Mesendoderm (in vitro differentiated cells): Measurements from ENCODE around the gene TLE4.

Source experiments
- DNase-seq: peaks from one replicate; pipeline ENCODE4 v3.0.0; 2013
- H2AK5ac ChIP-seq: 2 replicates; pipeline ENCODE4 v1.6.1; 2013; ENCODE audit warnings: low read length, inconsistent platforms
- H2BK120ac ChIP-seq: 2 replicates; pipeline ENCODE4 v1.6.1; 2013; ENCODE audit warnings: low read depth, mild to moderate bottlenecking, low read length, moderate library complexity, mixed read lengths
- H2BK15ac ChIP-seq: replicated peaks from 2 replicates; pipeline ENCODE4 v1.6.1; 2013; ENCODE audit warnings: low read depth, mild to moderate bottlenecking, moderate library complexity
- H2BK5ac ChIP-seq: 2 replicates; pipeline ENCODE4 v1.6.1; 2013; ENCODE audit warnings: low read length, inconsistent platforms
- H3K18ac ChIP-seq: 2 replicates; pipeline ENCODE4 v1.6.1; 2013; ENCODE audit warnings: mild to moderate bottlenecking, low read length, mixed read lengths
- H3K23ac ChIP-seq: one replicate; pipeline ENCODE4 v1.6.1; 2013; ENCODE audit warnings: low read length
- H3K27ac ChIP-seq: 2 replicates; pipeline ENCODE4 v1.5.1; 2013; ENCODE audit warnings: low read depth, mild to moderate bottlenecking, inconsistent platforms, low read length, moderate library complexity
- H3K27me3 ChIP-seq: 2 replicates; pipeline ENCODE4 v1.6.1; 2013; ENCODE audit warnings: low read length, control low read depth, mild to moderate bottlenecking, inconsistent platforms; ENCODE audit not compliant: insufficient read depth, poor library complexity
- H3K36me3 ChIP-seq: 2 replicates; pipeline ENCODE4 v1.6.1; 2013; ENCODE audit warnings: low read length, inconsistent platforms; ENCODE audit not compliant: control insufficient read depth, insufficient read depth
- H3K4ac ChIP-seq: one replicate; pipeline ENCODE4 v1.6.1; 2013; ENCODE audit warnings: low read depth, mild to moderate bottlenecking, low read length, moderate library complexity
- H3K4me1 ChIP-seq: 2 replicates; pipeline ENCODE4 v1.6.1; 2013; ENCODE audit warnings: low read depth, low read length, inconsistent platforms; ENCODE audit not compliant: control insufficient read depth
- H3K4me2 ChIP-seq: 2 replicates; pipeline ENCODE4 v1.6.1; 2013; ENCODE audit warnings: low read length
- H3K4me3 ChIP-seq: 2 replicates; pipeline ENCODE4 v1.5.1; 2013; ENCODE audit warnings: mild to moderate bottlenecking, low read length
- H3K56ac ChIP-seq: one replicate; pipeline ENCODE4 v1.6.1; 2013; ENCODE audit warnings: low read length
- H3K79me1 ChIP-seq: 2 replicates; pipeline ENCODE4 v1.6.1; 2013; ENCODE audit warnings: low read length, inconsistent platforms
- H3K79me2 ChIP-seq: 2 replicates; pipeline ENCODE4 v1.6.1; 2013; ENCODE audit warnings: mild to moderate bottlenecking, low read length; ENCODE audit not compliant: control insufficient read depth, insufficient read depth
- H3K9ac ChIP-seq: 2 replicates; pipeline ENCODE4 v1.6.1; 2013; ENCODE audit warnings: low read length, inconsistent platforms
- H4K5ac ChIP-seq: one replicate; pipeline ENCODE4 v1.6.1; 2013; ENCODE audit warnings: low read length
- H4K8ac ChIP-seq: one replicate; pipeline ENCODE4 v1.6.1; 2013; ENCODE audit warnings: low read depth, mild to moderate bottlenecking, control low read depth, low read length, moderate library complexity
- WGBS: extraction: QIAGEN DNeasy Blood & Tissue Kit; methylation state at CpG from one replicate; pipeline ENCODE4 v1.1.7; 2013; ENCODE audit warnings: low lambda C conversion rate, missing lambda C conversion rate; ENCODE audit not compliant: insufficient coverage; ENCODE audit errors: extremely low coverage; 5-methylcytosine and 5-hydroxymethylcytosine counted together

The TLE4 gene

GRCh38 chr9:79685577-79685976, 113.8 kb downstream of the TLE4 start:
- H3K27ac ChIP-seq, result no peak overlapping the region
- no peak overlapping the region for H2AK5ac ChIP-seq
- H3K79me2 ChIP-seq, result no peaks in the 10 kb centered on the region
- H3K56ac ChIP-seq, result no peak overlapping the region
- H3K79me1 ChIP-seq, result peaks cover 2% of the 10 kb centered on the region
- no peak overlapping the region for H3K23ac ChIP-seq
- H3K27me3 ChIP-seq, result no peaks in the 10 kb centered on the region
- H4K5ac ChIP-seq, result no peak overlapping the region
- no peak overlapping the region for H3K4me2 ChIP-seq
- H2BK15ac ChIP-seq, result no peak overlapping the region
- no peaks in the 10 kb centered on the region for H3K4me1 ChIP-seq
- no peak overlapping the region for H4K8ac ChIP-seq
- H3K4me3 ChIP-seq, result no peak overlapping the region
- no peak for DNase-seq
- H3K4ac ChIP-seq, result no peak overlapping the region
- H3K18ac ChIP-seq, result no peak overlapping the region
- no peak overlapping the region for H2BK5ac ChIP-seq
- WGBS, result no CpG with 5 or more reads among the region's 1 CpG
- H3K36me3 ChIP-seq, result no peaks in the 10 kb centered on the region
- H2BK120ac ChIP-seq, result no peak overlapping the region
- no peak overlapping the region for H3K9ac ChIP-seq

- no CpG with 5 or more reads among the region's 8 CpGs for WGBS
- DNase-seq, result peak; percentile 73
- H3K23ac ChIP-seq, result no peak overlapping the region
- H3K4me1 ChIP-seq, result no peaks in the 10 kb centered on the region
- H3K4me2 ChIP-seq, result no peak overlapping the region
- no peak overlapping the region for H2AK5ac ChIP-seq
- no peaks in the 10 kb centered on the region for H3K36me3 ChIP-seq
- no peak overlapping the region for H2BK5ac ChIP-seq
- no peak overlapping the region for H4K5ac ChIP-seq
- no peak overlapping the region for H3K4ac ChIP-seq
- no peak overlapping the region for H3K9ac ChIP-seq
- H3K18ac ChIP-seq, result no peak overlapping the region
- H3K27ac ChIP-seq, result no peak overlapping the region
- no peak overlapping the region for H2BK15ac ChIP-seq
- peaks cover 4% of the 10 kb centered on the region for H3K79me1 ChIP-seq
- H3K27me3 ChIP-seq, result no peaks in the 10 kb centered on the region
- H3K56ac ChIP-seq, result no peak overlapping the region
- H3K4me3 ChIP-seq, result no peak overlapping the region
- H4K8ac ChIP-seq, result no peak overlapping the region
- no peak overlapping the region for H2BK120ac ChIP-seq
- no peaks in the 10 kb centered on the region for H3K79me2 ChIP-seq
Observed at GRCh38 chr9:79686381-79687130, 114.8 kb downstream of the TLE4 start.

GRCh38 chr9:79687131-79687447, 115.3 kb downstream of the TLE4 start:
- Histone ChIP-seq H2BK15ac (no peak overlapping the region), H3K56ac (no peak overlapping the region), H3K27me3 (no peaks in the 10 kb centered on the region), H2BK5ac (no peak overlapping the region), H4K5ac (no peak overlapping the region), H3K36me3 (no peaks in the 10 kb centered on the region), H3K4ac (no peak overlapping the region), H3K9ac (no peak overlapping the region), H2BK120ac (no peak overlapping the region), H3K4me3 (no peak overlapping the region), H3K27ac (no peak overlapping the region), H3K79me1 (peaks cover 4% of the 10 kb centered on the region), H4K8ac (no peak overlapping the region), H3K79me2 (no peaks in the 10 kb centered on the region), H3K23ac (no peak overlapping the region), H2AK5ac (no peak overlapping the region), H3K4me2 (no peak overlapping the region), H3K18ac (no peak overlapping the region), H3K4me1 (peaks cover under 1% of the 10 kb centered on the region)
- no CpG with 5 or more reads among the region's 8 CpGs for WGBS
- DNase-seq, result no peak

- Histone ChIP-seq H3K79me1 (peaks cover 4% of the 10 kb centered on the region), H4K8ac (no peak overlapping the region), H3K56ac (no peak overlapping the region), H3K4me2 (no peak overlapping the region), H2AK5ac (no peak overlapping the region), H3K4me3 (no peak overlapping the region), H3K79me2 (no peaks in the 10 kb centered on the region), H3K4me1 (peaks cover 8% of the 10 kb centered on the region), H2BK120ac (no peak overlapping the region), H3K27ac (no peak overlapping the region), H4K5ac (no peak overlapping the region), H3K27me3 (no peaks in the 10 kb centered on the region), H3K23ac (no peak overlapping the region), H3K9ac (no peak overlapping the region), H2BK15ac (no peak overlapping the region), H3K4ac (no peak overlapping the region), H3K36me3 (no peaks in the 10 kb centered on the region), H3K18ac (no peak overlapping the region), H2BK5ac (no peak overlapping the region)
- WGBS, result no CpG with 5 or more reads among the region's 4 CpGs
- no peak for DNase-seq
Observed at GRCh38 chr9:79688363-79688762, 116.6 kb downstream of the TLE4 start.

GRCh38 chr9:79689576-79689975, 117.8 kb downstream of the TLE4 start:
- Histone ChIP-seq H3K56ac (no peak overlapping the region), H2BK15ac (no peak overlapping the region), H3K27ac (no peak overlapping the region), H3K4me1 (peaks cover 12% of the 10 kb centered on the region), H2AK5ac (no peak overlapping the region), H3K36me3 (no peaks in the 10 kb centered on the region), H3K27me3 (no peaks in the 10 kb centered on the region), H3K4ac (no peak overlapping the region), H3K79me2 (no peaks in the 10 kb centered on the region), H3K18ac (no peak overlapping the region), H3K79me1 (peaks cover 2% of the 10 kb centered on the region), H3K9ac (no peak overlapping the region), H4K5ac (no peak overlapping the region), H4K8ac (no peak overlapping the region), H3K4me3 (no peak overlapping the region), H3K23ac (no peak overlapping the region), H3K4me2 (no peak overlapping the region), H2BK120ac (no peak overlapping the region), H2BK5ac (no peak overlapping the region)
- DNase-seq, result peak; percentile 11
- WGBS, result no CpG with 5 or more reads among the region's 4 CpGs

GRCh38 chr9:79691496-79691895, 119.7 kb downstream of the TLE4 start:
- H2AK5ac ChIP-seq, result no peak overlapping the region
- H3K56ac ChIP-seq, result no peak overlapping the region
- no peak overlapping the region for H3K4me2 ChIP-seq
- WGBS, result no CpG with 5 or more reads among the region's 5 CpGs
- H4K8ac ChIP-seq, result no peak overlapping the region
- no peak overlapping the region for H4K5ac ChIP-seq
- no peaks in the 10 kb centered on the region for H3K79me2 ChIP-seq
- peaks cover 12% of the 10 kb centered on the region for H3K4me1 ChIP-seq
- no peak overlapping the region for H3K27ac ChIP-seq
- H3K9ac ChIP-seq, result no peak overlapping the region
- no peak overlapping the region for H2BK120ac ChIP-seq
- no peak for DNase-seq
- no peak overlapping the region for H3K4me3 ChIP-seq
- no peak overlapping the region for H2BK15ac ChIP-seq
- H3K4ac ChIP-seq, result no peak overlapping the region
- no peaks in the 10 kb centered on the region for H3K27me3 ChIP-seq
- no peaks in the 10 kb centered on the region for H3K36me3 ChIP-seq
- H3K23ac ChIP-seq, result no peak overlapping the region
- no peak overlapping the region for H2BK5ac ChIP-seq
- no peak overlapping the region for H3K18ac ChIP-seq
- H3K79me1 ChIP-seq, result peaks cover 2% of the 10 kb centered on the region
